GM23338 (cell line): ENCODE results near the gene SASH1. TPM values are rescaled to one million over a fixed set of nuclear protein-coding genes. Genes with fewer than 3 reads are reported as not detected.

Source experiments
- ATAC-seq: fragments of 200-7000 bp; cut with Tn5 transposase; 3 replicates; pipeline ENCODE4 v1.9.1; 2020
- DNase-seq: peaks from one replicate; pipeline ENCODE4 v3.0.0-alpha.2; 2015; ENCODE audit warnings: low spot score
- H2AFZ ChIP-seq: fragments of 200-600 bp; sonication (generic); 2 replicates; pipeline ENCODE4 v1.8.0; 2016; ENCODE audit warnings: antibody characterized with exemption, mild to moderate bottlenecking, moderate library complexity
- H3F3A ChIP-seq: fragments of 200-600 bp; sonication (generic); replicated peaks from 2 replicates; pipeline ENCODE4 v1.8.0; 2017; ENCODE audit warnings: antibody characterized with exemption, mixed run types, low read depth
- H3K27ac ChIP-seq: fragments of 200-600 bp; sonication (generic); 2 replicates; pipeline ENCODE4 v1.6.1; 2016; ENCODE audit warnings: low read depth
- H3K27me3 ChIP-seq: fragments of 200-600 bp; sonication (generic); 2 replicates; pipeline ENCODE4 v1.8.0; 2016; ENCODE audit warnings: mild to moderate bottlenecking, mixed run types, moderate library complexity; ENCODE audit not compliant: insufficient read depth
- H3K36me3 ChIP-seq: fragments of 200-600 bp; sonication (generic); 2 replicates; pipeline ENCODE4 v1.8.0; 2016; ENCODE audit warnings: mild to moderate bottlenecking; ENCODE audit not compliant: insufficient read depth
- H3K4me1 ChIP-seq: fragments of 200-600 bp; sonication (generic); 2 replicates; pipeline ENCODE4 v1.8.0; 2016; ENCODE audit warnings: mild to moderate bottlenecking, moderate library complexity; ENCODE audit not compliant: insufficient read depth
- H3K4me2 ChIP-seq: fragments of 200-600 bp; sonication (generic); 2 replicates; pipeline ENCODE4 v1.7.1; 2017; ENCODE audit warnings: mixed run types
- H3K4me3 ChIP-seq: fragments of 200-600 bp; sonication (generic); 2 replicates; pipeline ENCODE4 v1.6.1; 2016; ENCODE audit warnings: mixed run types
- H3K79me2 ChIP-seq: fragments of 200-600 bp; sonication (generic); replicated peaks from 2 replicates; pipeline ENCODE4 v1.8.0; 2017; ENCODE audit warnings: mild to moderate bottlenecking; ENCODE audit not compliant: insufficient read depth
- H3K9me2 ChIP-seq: fragments of 200-600 bp; sonication (generic); 2 replicates; pipeline ENCODE4 v1.8.0; 2017; ENCODE audit not compliant: insufficient read depth
- H4K20me1 ChIP-seq: fragments of 200-600 bp; sonication (generic); replicated peaks from 2 replicates; pipeline ENCODE4 v1.8.0; 2017; ENCODE audit warnings: mild to moderate bottlenecking; ENCODE audit not compliant: insufficient read depth
- H3K27ac Mint-ChIP-seq: 2 replicates; pipeline ENCODE4 v1.8.0; 2020; ENCODE audit warnings: inconsistent platforms, mild to moderate bottlenecking, moderate library complexity, mixed read lengths
- H3K27me3 Mint-ChIP-seq: 3 replicates; pipeline ENCODE4 v1.8.0; 2022; ENCODE audit warnings: low read depth, mild to moderate bottlenecking, moderate library complexity, mixed read lengths, inconsistent platforms; ENCODE audit not compliant: insufficient read depth, poor library complexity
- H3K36me3 Mint-ChIP-seq: 3 replicates; pipeline ENCODE4 v1.8.0; 2021; ENCODE audit warnings: low read depth, mild to moderate bottlenecking, inconsistent platforms, moderate library complexity, mixed read lengths
- H3K4me1 Mint-ChIP-seq: 3 replicates; pipeline ENCODE4 v1.8.0; 2020; ENCODE audit warnings: mild to moderate bottlenecking, inconsistent platforms, mixed read lengths
- H3K4me3 Mint-ChIP-seq: 3 replicates; pipeline ENCODE4 v1.8.0; 2021; ENCODE audit warnings: moderate library complexity, mild to moderate bottlenecking, inconsistent platforms, mixed read lengths
- H3K9me3 Mint-ChIP-seq: 3 replicates; pipeline ENCODE4 v1.8.0; 2020; ENCODE audit warnings: moderate library complexity, mild to moderate bottlenecking, inconsistent platforms, mixed read lengths
- CREB1 ChIP-seq: fragments of 250-450 bp; sonication (Bioruptor Pico); IDR thresholded peaks from 2 replicates; pipeline ENCODE4 v1.5.0; 2020; ENCODE audit warnings: low read depth, mild to moderate bottlenecking, moderate library complexity
- EZH2 ChIP-seq: fragments of 200-600 bp; sonication (generic); IDR thresholded peaks from one replicate; pipeline ENCODE4 v1.8.0; 2017; ENCODE audit warnings: antibody characterized with exemption, mild to moderate bottlenecking, low read depth; ENCODE audit not compliant: unreplicated experiment
- EZH2phosphoT487 ChIP-seq: fragments of 200-600 bp; sonication (generic); IDR thresholded peaks from one replicate; pipeline ENCODE4 v1.8.1; 2018; ENCODE audit warnings: antibody characterized with exemption; ENCODE audit not compliant: unreplicated experiment
- JUNB ChIP-seq: IDR thresholded peaks from one replicate; pipeline ENCODE4 v1.6.1; 2016; ENCODE audit warnings: antibody characterized with exemption; ENCODE audit not compliant: unreplicated experiment
- NANOG ChIP-seq: IDR thresholded peaks from 2 replicates; pipeline ENCODE4 v1.6.1; 2016; ENCODE audit warnings: antibody characterized with exemption, borderline replicate concordance
- POLR2AphosphoS5 ChIP-seq: IDR thresholded peaks from 2 replicates; pipeline ENCODE4 v1.6.1; 2016; ENCODE audit warnings: antibody characterized with exemption, low read depth
- STAT1 ChIP-seq: IDR thresholded peaks from one replicate; pipeline ENCODE4 v1.6.1; 2016; ENCODE audit warnings: antibody characterized with exemption; ENCODE audit not compliant: unreplicated experiment
- ZNF114 ChIP-seq: fragments of 250-450 bp; sonication (Bioruptor Pico); IDR thresholded peaks from 2 replicates; pipeline ENCODE4 v1.5.0; 2020; ENCODE audit warnings: mild to moderate bottlenecking, moderate library complexity
- ZNF331 ChIP-seq: fragments of 250-450 bp; sonication (Bioruptor Pico); IDR thresholded peaks from 2 replicates; pipeline ENCODE4 v1.5.0; 2020; ENCODE audit warnings: low read depth, mild to moderate bottlenecking, moderate library complexity
- polyA plus RNA-seq: library from polyadenylated mRNA; unstranded; fragments of >200 nt; fragmentation: Nextera tagmentation; extraction: Ambion mirVana; gene quantifications from 2 replicates; pipeline ENCODE4 v1.2.1, GENCODE V29; 2016
- total RNA-seq: library from RNA; depleted of rRNA; stranded (reverse); fragments of >200 nt; shearing (Covaris generic); gene quantifications from 2 replicates; pipeline ENCODE4 v1.2.3, GENCODE V29; 2014
- TF ChIP-seq, protein P1 (sequence below): fragments of 250-450 bp; sonication (Bioruptor Pico); IDR thresholded peaks from 2 replicates; pipeline ENCODE4 v1.5.0; 2020; ENCODE audit warnings: mild to moderate bottlenecking, moderate library complexity
- TF ChIP-seq, protein P2 (sequence below), 2 experiments: fragments of 200-600 bp in 1 of 2; sonication (generic) in 1 of 2; conservative IDR thresholded peaks; 2 replicates each; pipeline versions ENCODE4 v1.5.1 to v1.6.1; 2016 to 2017; ENCODE audit warnings: antibody characterized with exemption in 2 of 2, low read depth in 2 of 2, mild to moderate bottlenecking in 2 of 2, moderate library complexity in 1 of 2
- TF ChIP-seq, protein P3 (sequence below): IDR thresholded peaks from 2 replicates; pipeline ENCODE4 v1.6.1; 2016; ENCODE audit warnings: antibody characterized with exemption
- TF ChIP-seq, protein P4 (sequence below): IDR thresholded peaks from one replicate; pipeline ENCODE4 v1.6.1; 2018; ENCODE audit warnings: antibody characterized with exemption; ENCODE audit not compliant: unreplicated experiment

SASH1 gene
- total and polyA plus RNA-seq, 2 experiments from 2014 or later: 8.2 to 30.2 TPM

DNA sequence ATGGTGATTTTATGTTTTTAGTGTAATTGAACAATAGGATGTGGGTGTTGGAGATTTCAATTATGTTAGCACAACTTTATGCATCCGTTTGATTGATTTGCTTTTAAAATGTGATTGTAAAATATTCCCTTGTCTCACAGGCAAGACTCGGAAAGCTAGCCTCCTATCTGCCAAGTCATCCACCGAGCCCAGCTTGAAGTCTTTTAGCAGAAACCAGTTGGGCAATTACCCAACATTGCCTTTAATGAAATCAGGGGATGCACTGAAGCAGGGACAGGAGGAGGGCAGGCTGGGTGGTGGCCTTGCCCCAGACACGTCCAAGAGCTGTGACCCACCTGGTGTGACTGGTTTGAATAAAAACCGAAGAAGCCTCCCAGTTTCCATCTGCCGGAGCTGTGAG, 200.9 kb downstream of the SASH1 start:
- Mint-ChIP-seq H3K4me1 (peaks cover 3% of the 10 kb centered on the region), H3K9me3 (no peaks in the 10 kb centered on the region), H3K27me3 (no peaks in the 10 kb centered on the region), H3K4me3 (no peak overlapping the region), H3K36me3 (peaks cover 63% of the 10 kb centered on the region), H3K27ac (no peak overlapping the region)
- 0 out of 2 replicates have a peak, but pooled peaks cover 3% of the 10 kb centered on the region for H3K4me1 ChIP-seq
- DNase-seq (no peak), ATAC-seq (no peak)
- no peaks in the 10 kb centered on the region for H4K20me1 ChIP-seq
- H3K4me3 ChIP-seq: no peak overlapping the region
- H3K27ac ChIP-seq: no peak overlapping the region
- H3K9me2 ChIP-seq: no peaks in the 10 kb centered on the region
- no peak overlapping the region for H3K4me2 ChIP-seq
- TF ChIP-seq, protein P1, sequence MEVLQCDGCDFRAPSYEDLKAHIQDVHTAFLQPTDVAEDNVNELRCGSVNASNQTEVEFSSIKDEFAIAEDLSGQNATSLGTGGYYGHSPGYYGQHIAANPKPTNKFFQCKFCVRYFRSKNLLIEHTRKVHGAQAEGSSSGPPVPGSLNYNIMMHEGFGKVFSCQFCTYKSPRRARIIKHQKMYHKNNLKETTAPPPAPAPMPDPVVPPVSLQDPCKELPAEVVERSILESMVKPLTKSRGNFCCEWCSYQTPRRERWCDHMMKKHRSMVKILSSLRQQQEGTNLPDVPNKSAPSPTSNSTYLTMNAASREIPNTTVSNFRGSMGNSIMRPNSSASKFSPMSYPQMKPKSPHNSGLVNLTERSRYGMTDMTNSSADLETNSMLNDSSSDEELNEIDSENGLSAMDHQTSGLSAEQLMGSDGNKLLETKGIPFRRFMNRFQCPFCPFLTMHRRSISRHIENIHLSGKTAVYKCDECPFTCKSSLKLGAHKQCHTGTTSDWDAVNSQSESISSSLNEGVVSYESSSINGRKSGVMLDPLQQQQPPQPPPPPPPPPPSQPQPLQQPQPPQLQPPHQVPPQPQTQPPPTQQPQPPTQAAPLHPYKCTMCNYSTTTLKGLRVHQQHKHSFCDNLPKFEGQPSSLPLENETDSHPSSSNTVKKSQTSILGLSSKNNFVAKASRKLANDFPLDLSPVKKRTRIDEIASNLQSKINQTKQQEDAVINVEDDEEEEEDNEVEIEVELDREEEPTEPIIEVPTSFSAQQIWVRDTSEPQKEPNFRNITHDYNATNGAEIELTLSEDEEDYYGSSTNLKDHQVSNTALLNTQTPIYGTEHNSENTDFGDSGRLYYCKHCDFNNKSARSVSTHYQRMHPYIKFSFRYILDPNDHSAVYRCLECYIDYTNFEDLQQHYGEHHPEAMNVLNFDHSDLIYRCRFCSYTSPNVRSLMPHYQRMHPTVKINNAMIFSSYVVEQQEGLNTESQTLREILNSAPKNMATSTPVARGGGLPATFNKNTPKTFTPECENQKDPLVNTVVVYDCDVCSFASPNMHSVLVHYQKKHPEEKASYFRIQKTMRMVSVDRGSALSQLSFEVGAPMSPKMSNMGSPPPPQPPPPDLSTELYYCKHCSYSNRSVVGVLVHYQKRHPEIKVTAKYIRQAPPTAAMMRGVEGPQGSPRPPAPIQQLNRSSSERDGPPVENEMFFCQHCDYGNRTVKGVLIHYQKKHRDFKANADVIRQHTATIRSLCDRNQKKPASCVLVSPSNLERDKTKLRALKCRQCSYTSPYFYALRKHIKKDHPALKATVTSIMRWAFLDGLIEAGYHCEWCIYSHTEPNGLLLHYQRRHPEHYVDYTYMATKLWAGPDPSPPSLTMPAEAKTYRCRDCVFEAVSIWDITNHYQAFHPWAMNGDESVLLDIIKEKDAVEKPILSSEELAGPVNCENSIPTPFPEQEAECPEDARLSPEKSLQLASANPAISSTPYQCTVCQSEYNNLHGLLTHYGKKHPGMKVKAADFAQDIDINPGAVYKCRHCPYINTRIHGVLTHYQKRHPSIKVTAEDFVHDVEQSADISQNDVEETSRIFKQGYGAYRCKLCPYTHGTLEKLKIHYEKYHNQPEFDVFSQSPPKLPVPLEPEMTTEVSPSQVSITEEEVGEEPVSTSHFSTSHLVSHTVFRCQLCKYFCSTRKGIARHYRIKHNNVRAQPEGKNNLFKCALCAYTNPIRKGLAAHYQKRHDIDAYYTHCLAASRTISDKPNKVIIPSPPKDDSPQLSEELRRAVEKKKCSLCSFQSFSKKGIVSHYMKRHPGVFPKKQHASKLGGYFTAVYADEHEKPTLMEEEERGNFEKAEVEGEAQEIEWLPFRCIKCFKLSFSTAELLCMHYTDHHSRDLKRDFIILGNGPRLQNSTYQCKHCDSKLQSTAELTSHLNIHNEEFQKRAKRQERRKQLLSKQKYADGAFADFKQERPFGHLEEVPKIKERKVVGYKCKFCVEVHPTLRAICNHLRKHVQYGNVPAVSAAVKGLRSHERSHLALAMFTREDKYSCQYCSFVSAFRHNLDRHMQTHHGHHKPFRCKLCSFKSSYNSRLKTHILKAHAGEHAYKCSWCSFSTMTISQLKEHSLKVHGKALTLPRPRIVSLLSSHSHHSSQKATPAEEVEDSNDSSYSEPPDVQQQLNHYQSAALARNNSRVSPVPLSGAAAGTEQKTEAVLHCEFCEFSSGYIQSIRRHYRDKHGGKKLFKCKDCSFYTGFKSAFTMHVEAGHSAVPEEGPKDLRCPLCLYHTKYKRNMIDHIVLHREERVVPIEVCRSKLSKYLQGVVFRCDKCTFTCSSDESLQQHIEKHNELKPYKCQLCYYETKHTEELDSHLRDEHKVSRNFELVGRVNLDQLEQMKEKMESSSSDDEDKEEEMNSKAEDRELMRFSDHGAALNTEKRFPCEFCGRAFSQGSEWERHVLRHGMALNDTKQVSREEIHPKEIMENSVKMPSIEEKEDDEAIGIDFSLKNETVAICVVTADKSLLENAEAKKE (CRISPR knock-in tag): no peak
- TF ChIP-seq, protein P2, sequence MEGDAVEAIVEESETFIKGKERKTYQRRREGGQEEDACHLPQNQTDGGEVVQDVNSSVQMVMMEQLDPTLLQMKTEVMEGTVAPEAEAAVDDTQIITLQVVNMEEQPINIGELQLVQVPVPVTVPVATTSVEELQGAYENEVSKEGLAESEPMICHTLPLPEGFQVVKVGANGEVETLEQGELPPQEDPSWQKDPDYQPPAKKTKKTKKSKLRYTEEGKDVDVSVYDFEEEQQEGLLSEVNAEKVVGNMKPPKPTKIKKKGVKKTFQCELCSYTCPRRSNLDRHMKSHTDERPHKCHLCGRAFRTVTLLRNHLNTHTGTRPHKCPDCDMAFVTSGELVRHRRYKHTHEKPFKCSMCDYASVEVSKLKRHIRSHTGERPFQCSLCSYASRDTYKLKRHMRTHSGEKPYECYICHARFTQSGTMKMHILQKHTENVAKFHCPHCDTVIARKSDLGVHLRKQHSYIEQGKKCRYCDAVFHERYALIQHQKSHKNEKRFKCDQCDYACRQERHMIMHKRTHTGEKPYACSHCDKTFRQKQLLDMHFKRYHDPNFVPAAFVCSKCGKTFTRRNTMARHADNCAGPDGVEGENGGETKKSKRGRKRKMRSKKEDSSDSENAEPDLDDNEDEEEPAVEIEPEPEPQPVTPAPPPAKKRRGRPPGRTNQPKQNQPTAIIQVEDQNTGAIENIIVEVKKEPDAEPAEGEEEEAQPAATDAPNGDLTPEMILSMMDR (conservative IDR thresholded peaks at IDR 0.05; ENCODE audit: low read depth in 2 of 2): no peak
- TF ChIP-seq ZNF114 (CRISPR knock-in tag) (no peak), ZNF331 (no peak), EZH2phosphoT487 (no peak), POLR2AphosphoS5 (no peak), EZH2 (no peak), STAT1 (no peak), NANOG (no peak), JUNB (no peak), CREB1 (CRISPR knock-in tag) (no peak)
- TF ChIP-seq, protein P3, sequence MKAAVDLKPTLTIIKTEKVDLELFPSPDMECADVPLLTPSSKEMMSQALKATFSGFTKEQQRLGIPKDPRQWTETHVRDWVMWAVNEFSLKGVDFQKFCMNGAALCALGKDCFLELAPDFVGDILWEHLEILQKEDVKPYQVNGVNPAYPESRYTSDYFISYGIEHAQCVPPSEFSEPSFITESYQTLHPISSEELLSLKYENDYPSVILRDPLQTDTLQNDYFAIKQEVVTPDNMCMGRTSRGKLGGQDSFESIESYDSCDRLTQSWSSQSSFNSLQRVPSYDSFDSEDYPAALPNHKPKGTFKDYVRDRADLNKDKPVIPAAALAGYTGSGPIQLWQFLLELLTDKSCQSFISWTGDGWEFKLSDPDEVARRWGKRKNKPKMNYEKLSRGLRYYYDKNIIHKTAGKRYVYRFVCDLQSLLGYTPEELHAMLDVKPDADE: no peak
- TF ChIP-seq, protein P4, sequence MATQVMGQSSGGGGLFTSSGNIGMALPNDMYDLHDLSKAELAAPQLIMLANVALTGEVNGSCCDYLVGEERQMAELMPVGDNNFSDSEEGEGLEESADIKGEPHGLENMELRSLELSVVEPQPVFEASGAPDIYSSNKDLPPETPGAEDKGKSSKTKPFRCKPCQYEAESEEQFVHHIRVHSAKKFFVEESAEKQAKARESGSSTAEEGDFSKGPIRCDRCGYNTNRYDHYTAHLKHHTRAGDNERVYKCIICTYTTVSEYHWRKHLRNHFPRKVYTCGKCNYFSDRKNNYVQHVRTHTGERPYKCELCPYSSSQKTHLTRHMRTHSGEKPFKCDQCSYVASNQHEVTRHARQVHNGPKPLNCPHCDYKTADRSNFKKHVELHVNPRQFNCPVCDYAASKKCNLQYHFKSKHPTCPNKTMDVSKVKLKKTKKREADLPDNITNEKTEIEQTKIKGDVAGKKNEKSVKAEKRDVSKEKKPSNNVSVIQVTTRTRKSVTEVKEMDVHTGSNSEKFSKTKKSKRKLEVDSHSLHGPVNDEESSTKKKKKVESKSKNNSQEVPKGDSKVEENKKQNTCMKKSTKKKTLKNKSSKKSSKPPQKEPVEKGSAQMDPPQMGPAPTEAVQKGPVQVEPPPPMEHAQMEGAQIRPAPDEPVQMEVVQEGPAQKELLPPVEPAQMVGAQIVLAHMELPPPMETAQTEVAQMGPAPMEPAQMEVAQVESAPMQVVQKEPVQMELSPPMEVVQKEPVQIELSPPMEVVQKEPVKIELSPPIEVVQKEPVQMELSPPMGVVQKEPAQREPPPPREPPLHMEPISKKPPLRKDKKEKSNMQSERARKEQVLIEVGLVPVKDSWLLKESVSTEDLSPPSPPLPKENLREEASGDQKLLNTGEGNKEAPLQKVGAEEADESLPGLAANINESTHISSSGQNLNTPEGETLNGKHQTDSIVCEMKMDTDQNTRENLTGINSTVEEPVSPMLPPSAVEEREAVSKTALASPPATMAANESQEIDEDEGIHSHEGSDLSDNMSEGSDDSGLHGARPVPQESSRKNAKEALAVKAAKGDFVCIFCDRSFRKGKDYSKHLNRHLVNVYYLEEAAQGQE: no peak
- H2AFZ ChIP-seq: no peak overlapping the region
- peaks cover 8% of the 10 kb centered on the region for H3K36me3 ChIP-seq
- H3F3A ChIP-seq: no peaks in the 10 kb centered on the region
- H3K27me3 ChIP-seq: no peaks in the 10 kb centered on the region
- no peaks in the 10 kb centered on the region for H3K79me2 ChIP-seq
